K562 (cell line): ENCODE measurements around the gene CNTN6. TPM values are rescaled to one million over a fixed set of nuclear protein-coding genes. Genes with fewer than 3 reads are reported as not detected.

ENCODE experiments used
- ATAC-seq: fragments of 200-7000 bp; cut with Tn5 transposase; 3 replicates; pipeline ENCODE4 v1.9.1; 2020; ENCODE audit warnings: moderate library complexity
- BruUV-seq: library from RNA; stranded (reverse); fragments of 400-500 nt; replicated peaks from 2 replicates; lab custom pipeline; 2021; lab: Mats Ljungman, UMichigan
- CTCF ChIA-PET: fragments of 300-600 bp; formaldehyde crosslinking; extraction: SDS; loops from one replicate; lab custom pipeline; 2021; ENCODE audit warnings: low intra/inter-chr PET ratio; lab: Yijun Ruan, JAX
- POLR2A ChIA-PET: fragments of 300-600, 350-650 bp; sonication (Branson Sonifier 250); formaldehyde crosslinking; extraction: SDS; loops from one replicate; lab custom pipeline; 2021; ENCODE audit warnings: antibody characterized with exemption, inconsistent platforms; lab: Yijun Ruan, JAX
- DNase-seq, 4 experiments: peaks; one replicate each; pipeline versions ENCODE4 v3.0.0 to v3.0.0-alpha.2; 2011 to 2018; ENCODE audit warnings: low spot score in 3 of 4, mixed read lengths in 3 of 4; ENCODE audit errors: extremely low read depth in 1 of 4
- FAIRE-seq: peaks from 2 replicates; lab custom pipeline; 2011; peaks lifted over from hg19 to GRCh38; lab: Jason Lieb, UNC
- H2AFZ ChIP-seq: 2 replicates; pipeline ENCODE4 v1.6.0; 2011; ENCODE audit warnings: low read depth, low read length, control low read depth, inconsistent platforms
- H3K27ac ChIP-seq: fragments of 200-600 bp; 3 replicates; pipeline ENCODE4 v1.8.0; 2011; ENCODE audit warnings: low read depth, mild to moderate bottlenecking, control low read depth, inconsistent platforms, low read length, moderate library complexity, mixed read lengths; ENCODE audit errors: extremely low read depth
- H3K27me3 ChIP-seq, 2 experiments: fragments of 300-600 bp in 1 of 2; 2 replicates in 1 of 2; 3 replicates in 1 of 2; pipeline versions ENCODE4 v1.6.0 to v1.8.0; 2011; ENCODE audit warnings: inconsistent platforms in 2 of 2, low read length in 2 of 2, mild to moderate bottlenecking in 1 of 2, mixed read lengths in 1 of 2, moderate library complexity in 1 of 2; ENCODE audit not compliant: control insufficient read depth in 2 of 2, insufficient read depth in 2 of 2
- H3K36me3 ChIP-seq: fragments of 300-600 bp; 3 replicates; pipeline ENCODE4 v1.8.0; 2011; ENCODE audit warnings: mild to moderate bottlenecking, low read length, inconsistent platforms; ENCODE audit not compliant: control insufficient read depth, insufficient read depth
- H3K4me1 ChIP-seq, 2 experiments: fragments of 200-600 bp in 1 of 2; replicated peaks in 1 of 2; 2 replicates in 1 of 2; 3 replicates in 1 of 2; pipeline versions ENCODE4 v1.5.1 to v1.8.0; 2011; ENCODE audit warnings: inconsistent platforms in 2 of 2, low read length in 2 of 2, mild to moderate bottlenecking in 1 of 2, mixed read lengths in 1 of 2, moderate library complexity in 1 of 2; ENCODE audit not compliant: control insufficient read depth in 2 of 2, insufficient read depth in 2 of 2
- H3K4me2 ChIP-seq: 2 replicates; pipeline ENCODE4 v1.6.1; 2011; ENCODE audit warnings: low read length, control low read depth, inconsistent platforms, mixed read lengths; ENCODE audit not compliant: insufficient read depth
- H3K4me3 ChIP-seq: fragments of 200-600 bp; sonication (generic), shearing (Covaris generic); 2 replicates; pipeline ENCODE4 v1.5.1; 2016; ENCODE audit warnings: control low read depth, inconsistent platforms
- H3K79me2 ChIP-seq: fragments of 200-600 bp; 3 replicates; pipeline ENCODE4 v1.8.0; 2011; ENCODE audit warnings: low read length, inconsistent platforms; ENCODE audit not compliant: control insufficient read depth, insufficient read depth
- H3K9ac ChIP-seq, 2 experiments: 2 replicates each; pipeline versions ENCODE4 v1.6.0 to v1.6.1; 2011; ENCODE audit warnings: low read depth in 2 of 2, low read length in 2 of 2, control low read depth in 1 of 2, inconsistent platforms in 1 of 2, mild to moderate bottlenecking in 1 of 2, mixed read lengths in 1 of 2; ENCODE audit not compliant: insufficient read depth in 1 of 2
- H3K9me1 ChIP-seq: one replicate; pipeline ENCODE4 v1.6.0; 2011; ENCODE audit warnings: inconsistent platforms, mild to moderate bottlenecking, low read length, moderate library complexity; ENCODE audit not compliant: control insufficient read depth, insufficient read depth
- H3K9me3 ChIP-seq: replicated peaks from 2 replicates; pipeline ENCODE4 v1.5.1; 2011; ENCODE audit warnings: low read depth, low read length, inconsistent platforms; ENCODE audit not compliant: control insufficient read depth, insufficient read depth
- H4K20me1 ChIP-seq: replicated peaks from 2 replicates; pipeline ENCODE4 v1.6.1; 2011; ENCODE audit warnings: low read length, inconsistent platforms, mixed read lengths; ENCODE audit not compliant: control insufficient read depth, insufficient read depth
- ELK1 ChIP-seq: sonication (generic); formaldehyde crosslinking; IDR thresholded peaks from 2 replicates; pipeline ENCODE4 v1.8.1; 2022; ENCODE audit warnings: missing genetic modification reagents
- HDAC3 ChIP-seq: fragments of 450-650 bp; IDR thresholded peaks from 2 replicates; pipeline ENCODE4 v1.6.1; 2018; ENCODE audit warnings: borderline replicate concordance, mild to moderate bottlenecking, moderate library complexity; ENCODE audit not compliant: partially characterized antibody
- KLF10 ChIP-seq: fragments of 250-450 bp; sonication (Bioruptor Pico); IDR thresholded peaks from 2 replicates; pipeline ENCODE4 v1.6.1; 2021; ENCODE audit warnings: matching md5 sums
- MTF1 ChIP-seq: fragments of 250-450 bp; sonication (Bioruptor Pico); IDR thresholded peaks from 2 replicates; pipeline ENCODE4 v1.9.0; 2021; ENCODE audit warnings: moderate library complexity, mild to moderate bottlenecking, inconsistent platforms, borderline replicate concordance
- NCOA2 ChIP-seq, 2 experiments: fragments of 450-650 bp; IDR thresholded peaks; 2 replicates each; pipeline ENCODE4 v1.6.1; 2018; ENCODE audit warnings: mild to moderate bottlenecking in 2 of 2, moderate library complexity in 1 of 2; ENCODE audit not compliant: partially characterized antibody in 2 of 2
- STAG1 ChIP-seq: sonication (generic); formaldehyde crosslinking; IDR thresholded peaks from 2 replicates; pipeline ENCODE4 v1.5.0; 2020; ENCODE audit warnings: missing genetic modification reagents, borderline replicate concordance
- STAT5B ChIP-seq: fragments of 250-450 bp; sonication (Bioruptor Pico); IDR thresholded peaks from 2 replicates; pipeline ENCODE4 v1.8.0; 2021; ENCODE audit warnings: mild to moderate bottlenecking, inconsistent platforms
- TRIM28 ChIP-seq: fragments of 450-650 bp; IDR thresholded peaks from 2 replicates; pipeline ENCODE4 v1.6.1; 2017
- ZBTB5 ChIP-seq: fragments of 450-650 bp; IDR thresholded peaks from 2 replicates; pipeline ENCODE4 v1.6.1; 2017; ENCODE audit warnings: antibody characterized with exemption
- ZNF140 ChIP-seq: fragments of 250-450 bp; sonication (Bioruptor Pico); IDR thresholded peaks from 2 replicates; pipeline ENCODE4 v1.8.0; 2021; ENCODE audit warnings: moderate library complexity, mild to moderate bottlenecking, inconsistent platforms
- WGBS: fragments of 100-300 bp; shearing (Covaris generic); methylation state at CpG from one replicate; pipeline ENCODE4 v1.1.6; 2016; ENCODE audit warnings: low coverage, mixed read lengths; ENCODE audit not compliant: insufficient coverage; ENCODE audit errors: missing lambda C conversion rate; 5-methylcytosine and 5-hydroxymethylcytosine counted together
- in situ Hi-C: fragments of 300-500 bp; cut with MboI; formaldehyde crosslinking; loops from 4 replicates; pipeline ENCODE4 v1.15.0; 2018; ENCODE audit warnings: inconsistent platforms, mixed read lengths
- intact Hi-C: fragments of 100-400 bp; cut with micrococcal nuclease; formaldehyde crosslinking; loops from 2 replicates; pipeline ENCODE4 v1.14.2; 2022
- polyA plus RNA-seq, 8 experiments: library from polyadenylated mRNA; depleted of rRNA in 4 of 8; stranded (reverse) in 5 of 8; unstranded in 3 of 8; fragments of >200 nt; fragmentation: Nextera tagmentation in 2 of 8; fragmentation: Illumina TruSeq in 1 of 8; extraction: Ambion mirVana in 2 of 8; extraction: Trizol in 1 of 8; gene quantifications; 2 replicates each; pipeline versions ENCODE4 v1.2.1 to v1.2.3, GENCODE V29; 2011 to 2014; ENCODE audit warnings: inconsistent platforms in 1 of 8, missing spikeins in 1 of 8
- total RNA-seq, 7 experiments: library from RNA; depleted of rRNA in 6 of 7; stranded (reverse); fragments of >200 nt in 6 of 7; fragmentation: Illumina TruSeq in 2 of 7; extraction: Trizol in 2 of 7; gene quantifications; 2 replicates each; pipeline versions ENCODE4 v1.2.1 to v1.2.3, GENCODE V29; 2011 to 2021; ENCODE audit warnings: low replicate concordance in 1 of 7
- TF ChIP-seq, protein P1 (sequence below): sonication (generic); formaldehyde crosslinking; IDR thresholded peaks from 2 replicates; pipeline ENCODE4 v1.8.0; 2022; ENCODE audit warnings: mild to moderate bottlenecking, missing genetic modification reagents, borderline replicate concordance

Gene CNTN6
- total and polyA plus RNA-seq, 9 of the 15 experiments (the other 6 are each of a cell fraction or from before 2014, with no cell fraction given) = not detected

DNA sequence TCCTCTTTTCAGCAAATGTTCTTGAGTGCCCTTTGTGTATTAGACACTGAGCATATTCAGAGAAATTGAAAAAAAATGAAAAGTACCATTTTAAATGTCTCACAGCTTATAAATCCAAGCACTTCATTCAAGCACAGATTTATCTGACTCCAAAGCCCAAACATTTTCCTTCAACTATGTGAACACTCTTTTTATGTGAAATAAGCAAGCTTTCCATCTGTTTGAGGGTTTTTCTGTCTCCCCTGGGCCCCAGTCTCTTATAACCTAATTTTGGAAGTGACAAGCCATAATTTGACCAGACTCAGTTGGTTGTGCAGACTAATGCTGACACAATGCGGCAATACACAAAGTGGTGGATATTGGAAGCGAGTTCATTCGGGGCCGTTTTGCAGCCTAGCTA, 170.3 kb downstream of the CNTN6 start:
- ChIA-PET POLR2A (no interaction called here), CTCF (no interaction called here)
- Histone ChIP-seq H3K79me2 (no peaks in the 10 kb centered on the region), H3K9me3 (no peaks in the 10 kb centered on the region), H3K9me1 (no peaks in the 10 kb centered on the region), H3K4me3 (no peak overlapping the region), H2AFZ (no peak overlapping the region), H3K4me1 (no peaks in the 10 kb centered on the region), H4K20me1 (no peaks in the 10 kb centered on the region), H3K27me3 (no peaks in the 10 kb centered on the region)
- in situ Hi-C loops = no loop called here
- 6% methylated on average over 4 of the region's 4 CpGs for WGBS
- TF ChIP-seq NCOA2 (IDR thresholded peaks at IDR 0.05; ENCODE audit: partially characterized antibody in 2 of 2) = no peak
- no peak for TF ChIP-seq ZBTB5
- no peak for TF ChIP-seq ELK1
- TF ChIP-seq HDAC3 = no peak
- TF ChIP-seq TRIM28 = no peak
- TF ChIP-seq, protein P1, sequence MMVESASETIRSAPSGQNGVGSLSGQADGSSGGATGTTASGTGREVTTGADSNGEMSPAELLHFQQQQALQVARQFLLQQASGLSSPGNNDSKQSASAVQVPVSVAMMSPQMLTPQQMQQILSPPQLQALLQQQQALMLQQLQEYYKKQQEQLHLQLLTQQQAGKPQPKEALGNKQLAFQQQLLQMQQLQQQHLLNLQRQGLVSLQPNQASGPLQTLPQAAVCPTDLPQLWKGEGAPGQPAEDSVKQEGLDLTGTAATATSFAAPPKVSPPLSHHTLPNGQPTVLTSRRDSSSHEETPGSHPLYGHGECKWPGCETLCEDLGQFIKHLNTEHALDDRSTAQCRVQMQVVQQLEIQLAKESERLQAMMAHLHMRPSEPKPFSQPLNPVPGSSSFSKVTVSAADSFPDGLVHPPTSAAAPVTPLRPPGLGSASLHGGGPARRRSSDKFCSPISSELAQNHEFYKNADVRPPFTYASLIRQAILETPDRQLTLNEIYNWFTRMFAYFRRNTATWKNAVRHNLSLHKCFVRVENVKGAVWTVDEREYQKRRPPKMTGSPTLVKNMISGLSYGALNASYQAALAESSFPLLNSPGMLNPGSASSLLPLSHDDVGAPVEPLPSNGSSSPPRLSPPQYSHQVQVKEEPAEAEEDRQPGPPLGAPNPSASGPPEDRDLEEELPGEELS (CRISPR knock-in tag) = no peak
- no peak for TF ChIP-seq KLF10 (CRISPR knock-in tag)
- no peak for TF ChIP-seq ZNF140 (CRISPR knock-in tag)
- TF ChIP-seq STAG1 = no peak
- no peak for TF ChIP-seq STAT5B (CRISPR knock-in tag)
- TF ChIP-seq MTF1 (CRISPR knock-in tag) = no peak
- TF ChIP-seq, all 486 proteins: peak for 0
- FAIRE-seq = no peak
- no TSS peak for BruUV-seq
- intact Hi-C loops = no loop called here
- H3K4me2 ChIP-seq = no peak overlapping the region
- no peak overlapping the region for H3K9ac ChIP-seq
- DNase-seq = no peak
- H3K36me3 ChIP-seq = no peaks in the 10 kb centered on the region
- ATAC-seq = no peak
- H3K27ac ChIP-seq = no peak overlapping the region
